ENCODE measurements around the gene UGT1A10.

DNA sequence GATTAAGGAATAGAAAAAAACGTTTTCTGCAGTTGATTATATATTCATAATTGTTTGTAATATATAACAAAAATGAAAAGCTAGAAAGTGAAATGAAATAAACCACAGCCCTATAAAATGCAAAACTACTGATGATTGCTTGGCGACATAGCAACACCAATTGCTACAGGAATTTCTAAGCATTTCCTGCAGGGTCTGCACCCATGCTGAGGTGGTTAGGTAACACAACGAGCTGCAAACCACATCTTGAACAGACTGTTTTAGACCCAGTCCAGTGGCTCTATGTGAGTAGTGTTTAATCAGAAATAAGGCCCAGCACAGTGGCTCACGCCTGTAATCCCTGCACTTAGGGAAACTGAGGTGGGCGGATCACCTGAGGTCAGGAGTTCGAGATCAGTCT lies 18.3 kb downstream of the UGT1A10 start:
- no peak for TF ChIP-seq POLR2A (IDR thresholded peaks at IDR 0.05)
- TF ChIP-seq, protein P1, sequence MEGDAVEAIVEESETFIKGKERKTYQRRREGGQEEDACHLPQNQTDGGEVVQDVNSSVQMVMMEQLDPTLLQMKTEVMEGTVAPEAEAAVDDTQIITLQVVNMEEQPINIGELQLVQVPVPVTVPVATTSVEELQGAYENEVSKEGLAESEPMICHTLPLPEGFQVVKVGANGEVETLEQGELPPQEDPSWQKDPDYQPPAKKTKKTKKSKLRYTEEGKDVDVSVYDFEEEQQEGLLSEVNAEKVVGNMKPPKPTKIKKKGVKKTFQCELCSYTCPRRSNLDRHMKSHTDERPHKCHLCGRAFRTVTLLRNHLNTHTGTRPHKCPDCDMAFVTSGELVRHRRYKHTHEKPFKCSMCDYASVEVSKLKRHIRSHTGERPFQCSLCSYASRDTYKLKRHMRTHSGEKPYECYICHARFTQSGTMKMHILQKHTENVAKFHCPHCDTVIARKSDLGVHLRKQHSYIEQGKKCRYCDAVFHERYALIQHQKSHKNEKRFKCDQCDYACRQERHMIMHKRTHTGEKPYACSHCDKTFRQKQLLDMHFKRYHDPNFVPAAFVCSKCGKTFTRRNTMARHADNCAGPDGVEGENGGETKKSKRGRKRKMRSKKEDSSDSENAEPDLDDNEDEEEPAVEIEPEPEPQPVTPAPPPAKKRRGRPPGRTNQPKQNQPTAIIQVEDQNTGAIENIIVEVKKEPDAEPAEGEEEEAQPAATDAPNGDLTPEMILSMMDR (IDR thresholded peaks at IDR 0.05), result no peak
